GM23338 (cell line): ENCODE results near the gene CDYL2. TPM values are rescaled to one million over a fixed set of nuclear protein-coding genes. Genes with fewer than 3 reads are reported as not detected.

Experiments
- ATAC-seq: fragments of 200-7000 bp; cut with Tn5 transposase; 3 replicates; pipeline ENCODE4 v1.9.1; 2020
- DNase-seq: peaks from one replicate; pipeline ENCODE4 v3.0.0-alpha.2; 2015; ENCODE audit warnings: low spot score
- H2AFZ ChIP-seq: fragments of 200-600 bp; sonication (generic); 2 replicates; pipeline ENCODE4 v1.8.0; 2016; ENCODE audit warnings: antibody characterized with exemption, mild to moderate bottlenecking, moderate library complexity
- H3F3A ChIP-seq: fragments of 200-600 bp; sonication (generic); replicated peaks from 2 replicates; pipeline ENCODE4 v1.8.0; 2017; ENCODE audit warnings: antibody characterized with exemption, mixed run types, low read depth
- H3K27ac ChIP-seq: fragments of 200-600 bp; sonication (generic); 2 replicates; pipeline ENCODE4 v1.6.1; 2016; ENCODE audit warnings: low read depth
- H3K27me3 ChIP-seq: fragments of 200-600 bp; sonication (generic); 2 replicates; pipeline ENCODE4 v1.8.0; 2016; ENCODE audit warnings: mild to moderate bottlenecking, mixed run types, moderate library complexity; ENCODE audit not compliant: insufficient read depth
- H3K36me3 ChIP-seq: fragments of 200-600 bp; sonication (generic); 2 replicates; pipeline ENCODE4 v1.8.0; 2016; ENCODE audit warnings: mild to moderate bottlenecking; ENCODE audit not compliant: insufficient read depth
- H3K4me1 ChIP-seq: fragments of 200-600 bp; sonication (generic); 2 replicates; pipeline ENCODE4 v1.8.0; 2016; ENCODE audit warnings: mild to moderate bottlenecking, moderate library complexity; ENCODE audit not compliant: insufficient read depth
- H3K4me2 ChIP-seq: fragments of 200-600 bp; sonication (generic); 2 replicates; pipeline ENCODE4 v1.7.1; 2017; ENCODE audit warnings: mixed run types
- H3K4me3 ChIP-seq: fragments of 200-600 bp; sonication (generic); 2 replicates; pipeline ENCODE4 v1.6.1; 2016; ENCODE audit warnings: mixed run types
- H3K79me2 ChIP-seq: fragments of 200-600 bp; sonication (generic); replicated peaks from 2 replicates; pipeline ENCODE4 v1.8.0; 2017; ENCODE audit warnings: mild to moderate bottlenecking; ENCODE audit not compliant: insufficient read depth
- H3K9me2 ChIP-seq: fragments of 200-600 bp; sonication (generic); 2 replicates; pipeline ENCODE4 v1.8.0; 2017; ENCODE audit not compliant: insufficient read depth
- H4K20me1 ChIP-seq: fragments of 200-600 bp; sonication (generic); replicated peaks from 2 replicates; pipeline ENCODE4 v1.8.0; 2017; ENCODE audit warnings: mild to moderate bottlenecking; ENCODE audit not compliant: insufficient read depth
- H3K27ac Mint-ChIP-seq: 2 replicates; pipeline ENCODE4 v1.8.0; 2020; ENCODE audit warnings: inconsistent platforms, mild to moderate bottlenecking, moderate library complexity, mixed read lengths
- H3K27me3 Mint-ChIP-seq: 3 replicates; pipeline ENCODE4 v1.8.0; 2022; ENCODE audit warnings: low read depth, mild to moderate bottlenecking, moderate library complexity, mixed read lengths, inconsistent platforms; ENCODE audit not compliant: insufficient read depth, poor library complexity
- H3K36me3 Mint-ChIP-seq: 3 replicates; pipeline ENCODE4 v1.8.0; 2021; ENCODE audit warnings: low read depth, mild to moderate bottlenecking, inconsistent platforms, moderate library complexity, mixed read lengths
- H3K4me1 Mint-ChIP-seq: 3 replicates; pipeline ENCODE4 v1.8.0; 2020; ENCODE audit warnings: mild to moderate bottlenecking, inconsistent platforms, mixed read lengths
- H3K4me3 Mint-ChIP-seq: 3 replicates; pipeline ENCODE4 v1.8.0; 2021; ENCODE audit warnings: moderate library complexity, mild to moderate bottlenecking, inconsistent platforms, mixed read lengths
- H3K9me3 Mint-ChIP-seq: 3 replicates; pipeline ENCODE4 v1.8.0; 2020; ENCODE audit warnings: moderate library complexity, mild to moderate bottlenecking, inconsistent platforms, mixed read lengths
- CREB1 ChIP-seq: fragments of 250-450 bp; sonication (Bioruptor Pico); IDR thresholded peaks from 2 replicates; pipeline ENCODE4 v1.5.0; 2020; ENCODE audit warnings: low read depth, mild to moderate bottlenecking, moderate library complexity
- ETS1 ChIP-seq: IDR thresholded peaks from 2 replicates; pipeline ENCODE4 v1.6.1; 2016; ENCODE audit warnings: antibody characterized with exemption
- EZH2 ChIP-seq: fragments of 200-600 bp; sonication (generic); IDR thresholded peaks from one replicate; pipeline ENCODE4 v1.8.0; 2017; ENCODE audit warnings: antibody characterized with exemption, mild to moderate bottlenecking, low read depth; ENCODE audit not compliant: unreplicated experiment
- EZH2phosphoT487 ChIP-seq: fragments of 200-600 bp; sonication (generic); IDR thresholded peaks from one replicate; pipeline ENCODE4 v1.8.1; 2018; ENCODE audit warnings: antibody characterized with exemption; ENCODE audit not compliant: unreplicated experiment
- JUNB ChIP-seq: IDR thresholded peaks from one replicate; pipeline ENCODE4 v1.6.1; 2016; ENCODE audit warnings: antibody characterized with exemption; ENCODE audit not compliant: unreplicated experiment
- NANOG ChIP-seq: IDR thresholded peaks from 2 replicates; pipeline ENCODE4 v1.6.1; 2016; ENCODE audit warnings: antibody characterized with exemption, borderline replicate concordance
- POLR2AphosphoS5 ChIP-seq: IDR thresholded peaks from 2 replicates; pipeline ENCODE4 v1.6.1; 2016; ENCODE audit warnings: antibody characterized with exemption, low read depth
- REST ChIP-seq: IDR thresholded peaks from one replicate; pipeline ENCODE4 v1.6.1; 2018; ENCODE audit warnings: antibody characterized with exemption; ENCODE audit not compliant: unreplicated experiment
- STAT1 ChIP-seq: IDR thresholded peaks from one replicate; pipeline ENCODE4 v1.6.1; 2016; ENCODE audit warnings: antibody characterized with exemption; ENCODE audit not compliant: unreplicated experiment
- ZNF114 ChIP-seq: fragments of 250-450 bp; sonication (Bioruptor Pico); IDR thresholded peaks from 2 replicates; pipeline ENCODE4 v1.5.0; 2020; ENCODE audit warnings: mild to moderate bottlenecking, moderate library complexity
- ZNF331 ChIP-seq: fragments of 250-450 bp; sonication (Bioruptor Pico); IDR thresholded peaks from 2 replicates; pipeline ENCODE4 v1.5.0; 2020; ENCODE audit warnings: low read depth, mild to moderate bottlenecking, moderate library complexity
- polyA plus RNA-seq: library from polyadenylated mRNA; unstranded; fragments of >200 nt; fragmentation: Nextera tagmentation; extraction: Ambion mirVana; gene quantifications from 2 replicates; pipeline ENCODE4 v1.2.1, GENCODE V29; 2016
- total RNA-seq: library from RNA; depleted of rRNA; stranded (reverse); fragments of >200 nt; shearing (Covaris generic); gene quantifications from 2 replicates; pipeline ENCODE4 v1.2.3, GENCODE V29; 2014
- TF ChIP-seq, protein P1 (sequence below), 2 experiments: fragments of 200-600 bp in 1 of 2; sonication (generic) in 1 of 2; conservative IDR thresholded peaks; 2 replicates each; pipeline versions ENCODE4 v1.5.1 to v1.6.1; 2016 to 2017; ENCODE audit warnings: antibody characterized with exemption in 2 of 2, low read depth in 2 of 2, mild to moderate bottlenecking in 2 of 2, moderate library complexity in 1 of 2
- TF ChIP-seq, protein P2 (sequence below): fragments of 250-450 bp; sonication (Bioruptor Pico); IDR thresholded peaks from 2 replicates; pipeline ENCODE4 v1.5.0; 2020; ENCODE audit warnings: mild to moderate bottlenecking, moderate library complexity

The CDYL2 gene
- total and polyA plus RNA-seq, 2 experiments from 2014 or later, result 0.82 to 4.3 TPM

GRCh38 chr16:80716564-80717139 lies 87.7 kb downstream of the CDYL2 start (continued):
- TF ChIP-seq POLR2AphosphoS5, result no peak

DNA sequence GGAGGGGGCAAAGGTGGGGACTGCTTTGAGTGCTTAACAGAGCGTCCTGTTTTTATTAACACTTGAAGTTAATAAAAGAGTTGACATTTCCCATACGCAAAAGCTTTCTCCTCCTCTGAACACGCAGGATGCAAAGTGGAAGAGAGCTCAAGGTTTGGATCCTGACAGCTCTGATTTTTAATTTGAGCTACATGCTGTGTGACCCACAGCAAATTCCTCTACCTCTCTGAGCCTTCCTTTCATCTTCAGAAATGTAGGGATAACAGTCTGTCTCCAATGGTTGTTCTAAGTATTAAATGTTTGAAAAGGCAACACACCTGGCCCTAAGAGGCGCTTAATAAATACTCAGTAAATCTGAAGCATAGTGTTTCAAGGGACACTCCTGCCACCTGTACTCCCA lies 93.0 kb downstream of the CDYL2 start:
- Histone ChIP-seq H3K4me1 (no peaks in the 10 kb centered on the region), H3F3A (no peaks in the 10 kb centered on the region), H3K79me2 (no peaks in the 10 kb centered on the region), H3K9me2 (peaks cover 17% of the 10 kb centered on the region), H3K4me2 (no peak overlapping the region), H2AFZ (no peak overlapping the region), H3K36me3 (no peaks in the 10 kb centered on the region), H3K27me3 (no peaks in the 10 kb centered on the region), H3K4me3 (no peak overlapping the region), H4K20me1 (no peaks in the 10 kb centered on the region), H3K27ac (no peak overlapping the region)
- DNase-seq, result no peak
- Mint-ChIP-seq H3K27ac (no peak overlapping the region), H3K27me3 (no peaks in the 10 kb centered on the region), H3K4me3 (no peak overlapping the region), H3K4me1 (no peaks in the 10 kb centered on the region), H3K36me3 (no peaks in the 10 kb centered on the region), H3K9me3 (no peaks in the 10 kb centered on the region; the same call in 2 of the 3 replicates)
- no peak for TF ChIP-seq NANOG
- no peak for TF ChIP-seq CREB1 (CRISPR knock-in tag)
- TF ChIP-seq ETS1, result no peak
- TF ChIP-seq JUNB, result no peak
- TF ChIP-seq REST, result no peak
- no peak for TF ChIP-seq STAT1
- TF ChIP-seq, protein P1, sequence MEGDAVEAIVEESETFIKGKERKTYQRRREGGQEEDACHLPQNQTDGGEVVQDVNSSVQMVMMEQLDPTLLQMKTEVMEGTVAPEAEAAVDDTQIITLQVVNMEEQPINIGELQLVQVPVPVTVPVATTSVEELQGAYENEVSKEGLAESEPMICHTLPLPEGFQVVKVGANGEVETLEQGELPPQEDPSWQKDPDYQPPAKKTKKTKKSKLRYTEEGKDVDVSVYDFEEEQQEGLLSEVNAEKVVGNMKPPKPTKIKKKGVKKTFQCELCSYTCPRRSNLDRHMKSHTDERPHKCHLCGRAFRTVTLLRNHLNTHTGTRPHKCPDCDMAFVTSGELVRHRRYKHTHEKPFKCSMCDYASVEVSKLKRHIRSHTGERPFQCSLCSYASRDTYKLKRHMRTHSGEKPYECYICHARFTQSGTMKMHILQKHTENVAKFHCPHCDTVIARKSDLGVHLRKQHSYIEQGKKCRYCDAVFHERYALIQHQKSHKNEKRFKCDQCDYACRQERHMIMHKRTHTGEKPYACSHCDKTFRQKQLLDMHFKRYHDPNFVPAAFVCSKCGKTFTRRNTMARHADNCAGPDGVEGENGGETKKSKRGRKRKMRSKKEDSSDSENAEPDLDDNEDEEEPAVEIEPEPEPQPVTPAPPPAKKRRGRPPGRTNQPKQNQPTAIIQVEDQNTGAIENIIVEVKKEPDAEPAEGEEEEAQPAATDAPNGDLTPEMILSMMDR (conservative IDR thresholded peaks at IDR 0.05; ENCODE audit: low read depth in 2 of 2), result no peak
- TF ChIP-seq, protein P2, sequence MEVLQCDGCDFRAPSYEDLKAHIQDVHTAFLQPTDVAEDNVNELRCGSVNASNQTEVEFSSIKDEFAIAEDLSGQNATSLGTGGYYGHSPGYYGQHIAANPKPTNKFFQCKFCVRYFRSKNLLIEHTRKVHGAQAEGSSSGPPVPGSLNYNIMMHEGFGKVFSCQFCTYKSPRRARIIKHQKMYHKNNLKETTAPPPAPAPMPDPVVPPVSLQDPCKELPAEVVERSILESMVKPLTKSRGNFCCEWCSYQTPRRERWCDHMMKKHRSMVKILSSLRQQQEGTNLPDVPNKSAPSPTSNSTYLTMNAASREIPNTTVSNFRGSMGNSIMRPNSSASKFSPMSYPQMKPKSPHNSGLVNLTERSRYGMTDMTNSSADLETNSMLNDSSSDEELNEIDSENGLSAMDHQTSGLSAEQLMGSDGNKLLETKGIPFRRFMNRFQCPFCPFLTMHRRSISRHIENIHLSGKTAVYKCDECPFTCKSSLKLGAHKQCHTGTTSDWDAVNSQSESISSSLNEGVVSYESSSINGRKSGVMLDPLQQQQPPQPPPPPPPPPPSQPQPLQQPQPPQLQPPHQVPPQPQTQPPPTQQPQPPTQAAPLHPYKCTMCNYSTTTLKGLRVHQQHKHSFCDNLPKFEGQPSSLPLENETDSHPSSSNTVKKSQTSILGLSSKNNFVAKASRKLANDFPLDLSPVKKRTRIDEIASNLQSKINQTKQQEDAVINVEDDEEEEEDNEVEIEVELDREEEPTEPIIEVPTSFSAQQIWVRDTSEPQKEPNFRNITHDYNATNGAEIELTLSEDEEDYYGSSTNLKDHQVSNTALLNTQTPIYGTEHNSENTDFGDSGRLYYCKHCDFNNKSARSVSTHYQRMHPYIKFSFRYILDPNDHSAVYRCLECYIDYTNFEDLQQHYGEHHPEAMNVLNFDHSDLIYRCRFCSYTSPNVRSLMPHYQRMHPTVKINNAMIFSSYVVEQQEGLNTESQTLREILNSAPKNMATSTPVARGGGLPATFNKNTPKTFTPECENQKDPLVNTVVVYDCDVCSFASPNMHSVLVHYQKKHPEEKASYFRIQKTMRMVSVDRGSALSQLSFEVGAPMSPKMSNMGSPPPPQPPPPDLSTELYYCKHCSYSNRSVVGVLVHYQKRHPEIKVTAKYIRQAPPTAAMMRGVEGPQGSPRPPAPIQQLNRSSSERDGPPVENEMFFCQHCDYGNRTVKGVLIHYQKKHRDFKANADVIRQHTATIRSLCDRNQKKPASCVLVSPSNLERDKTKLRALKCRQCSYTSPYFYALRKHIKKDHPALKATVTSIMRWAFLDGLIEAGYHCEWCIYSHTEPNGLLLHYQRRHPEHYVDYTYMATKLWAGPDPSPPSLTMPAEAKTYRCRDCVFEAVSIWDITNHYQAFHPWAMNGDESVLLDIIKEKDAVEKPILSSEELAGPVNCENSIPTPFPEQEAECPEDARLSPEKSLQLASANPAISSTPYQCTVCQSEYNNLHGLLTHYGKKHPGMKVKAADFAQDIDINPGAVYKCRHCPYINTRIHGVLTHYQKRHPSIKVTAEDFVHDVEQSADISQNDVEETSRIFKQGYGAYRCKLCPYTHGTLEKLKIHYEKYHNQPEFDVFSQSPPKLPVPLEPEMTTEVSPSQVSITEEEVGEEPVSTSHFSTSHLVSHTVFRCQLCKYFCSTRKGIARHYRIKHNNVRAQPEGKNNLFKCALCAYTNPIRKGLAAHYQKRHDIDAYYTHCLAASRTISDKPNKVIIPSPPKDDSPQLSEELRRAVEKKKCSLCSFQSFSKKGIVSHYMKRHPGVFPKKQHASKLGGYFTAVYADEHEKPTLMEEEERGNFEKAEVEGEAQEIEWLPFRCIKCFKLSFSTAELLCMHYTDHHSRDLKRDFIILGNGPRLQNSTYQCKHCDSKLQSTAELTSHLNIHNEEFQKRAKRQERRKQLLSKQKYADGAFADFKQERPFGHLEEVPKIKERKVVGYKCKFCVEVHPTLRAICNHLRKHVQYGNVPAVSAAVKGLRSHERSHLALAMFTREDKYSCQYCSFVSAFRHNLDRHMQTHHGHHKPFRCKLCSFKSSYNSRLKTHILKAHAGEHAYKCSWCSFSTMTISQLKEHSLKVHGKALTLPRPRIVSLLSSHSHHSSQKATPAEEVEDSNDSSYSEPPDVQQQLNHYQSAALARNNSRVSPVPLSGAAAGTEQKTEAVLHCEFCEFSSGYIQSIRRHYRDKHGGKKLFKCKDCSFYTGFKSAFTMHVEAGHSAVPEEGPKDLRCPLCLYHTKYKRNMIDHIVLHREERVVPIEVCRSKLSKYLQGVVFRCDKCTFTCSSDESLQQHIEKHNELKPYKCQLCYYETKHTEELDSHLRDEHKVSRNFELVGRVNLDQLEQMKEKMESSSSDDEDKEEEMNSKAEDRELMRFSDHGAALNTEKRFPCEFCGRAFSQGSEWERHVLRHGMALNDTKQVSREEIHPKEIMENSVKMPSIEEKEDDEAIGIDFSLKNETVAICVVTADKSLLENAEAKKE (CRISPR knock-in tag), result no peak
- TF ChIP-seq ZNF114, result no peak
- no peak for TF ChIP-seq POLR2AphosphoS5
- no peak for TF ChIP-seq EZH2phosphoT487
- TF ChIP-seq ZNF331 (CRISPR knock-in tag), result no peak
- no peak for TF ChIP-seq EZH2
- no peak for ATAC-seq
